ENCODE measurements around the gene DOCK9. TPM values are rescaled to one million over a fixed set of nuclear protein-coding genes. Genes with fewer than 3 reads are reported as not detected.

Gene DOCK9
- total RNA-seq, 4 donors from 2014 or later: 79.1 to 197 (median 107) TPM

DNA sequence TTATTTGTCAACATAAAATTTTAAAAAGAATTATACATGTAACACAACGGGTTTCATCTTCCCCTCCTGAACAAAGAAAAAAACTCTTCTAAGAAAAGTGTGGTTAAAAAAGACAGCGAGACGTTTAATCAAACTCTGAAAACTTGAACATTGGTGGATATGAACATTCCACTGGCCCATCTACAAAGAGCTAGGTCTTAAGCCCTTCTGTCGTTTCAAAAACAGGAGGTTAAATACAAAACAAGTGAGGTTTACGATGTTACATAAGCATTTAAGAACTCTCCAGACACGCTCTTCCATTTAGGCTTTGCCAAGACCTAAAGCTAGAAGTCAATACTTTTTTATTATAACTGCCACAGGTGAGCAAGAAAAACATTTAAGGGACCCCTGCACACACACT lies 9.4 kb upstream of the DOCK9 start:
- intact Hi-C loops (cut with DNase I; ENCODE audit: low total_unique reads): no loop called here
- no peak for TF ChIP-seq POLR2A (IDR thresholded peaks at IDR 0.05)
- TF ChIP-seq, protein P1, sequence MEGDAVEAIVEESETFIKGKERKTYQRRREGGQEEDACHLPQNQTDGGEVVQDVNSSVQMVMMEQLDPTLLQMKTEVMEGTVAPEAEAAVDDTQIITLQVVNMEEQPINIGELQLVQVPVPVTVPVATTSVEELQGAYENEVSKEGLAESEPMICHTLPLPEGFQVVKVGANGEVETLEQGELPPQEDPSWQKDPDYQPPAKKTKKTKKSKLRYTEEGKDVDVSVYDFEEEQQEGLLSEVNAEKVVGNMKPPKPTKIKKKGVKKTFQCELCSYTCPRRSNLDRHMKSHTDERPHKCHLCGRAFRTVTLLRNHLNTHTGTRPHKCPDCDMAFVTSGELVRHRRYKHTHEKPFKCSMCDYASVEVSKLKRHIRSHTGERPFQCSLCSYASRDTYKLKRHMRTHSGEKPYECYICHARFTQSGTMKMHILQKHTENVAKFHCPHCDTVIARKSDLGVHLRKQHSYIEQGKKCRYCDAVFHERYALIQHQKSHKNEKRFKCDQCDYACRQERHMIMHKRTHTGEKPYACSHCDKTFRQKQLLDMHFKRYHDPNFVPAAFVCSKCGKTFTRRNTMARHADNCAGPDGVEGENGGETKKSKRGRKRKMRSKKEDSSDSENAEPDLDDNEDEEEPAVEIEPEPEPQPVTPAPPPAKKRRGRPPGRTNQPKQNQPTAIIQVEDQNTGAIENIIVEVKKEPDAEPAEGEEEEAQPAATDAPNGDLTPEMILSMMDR (IDR thresholded peaks at IDR 0.05): no peak
- Histone ChIP-seq H3K9me3 (no peaks in the 10 kb centered on the region), H3K4me1 (no peaks in the 10 kb centered on the region), H3K36me3 (no peaks in the 10 kb centered on the region), H3K4me3 (no peak overlapping the region), H3K27me3 (no peaks in the 10 kb centered on the region), H3K27ac (no peak overlapping the region)
- no peak for DNase-seq

DNA sequence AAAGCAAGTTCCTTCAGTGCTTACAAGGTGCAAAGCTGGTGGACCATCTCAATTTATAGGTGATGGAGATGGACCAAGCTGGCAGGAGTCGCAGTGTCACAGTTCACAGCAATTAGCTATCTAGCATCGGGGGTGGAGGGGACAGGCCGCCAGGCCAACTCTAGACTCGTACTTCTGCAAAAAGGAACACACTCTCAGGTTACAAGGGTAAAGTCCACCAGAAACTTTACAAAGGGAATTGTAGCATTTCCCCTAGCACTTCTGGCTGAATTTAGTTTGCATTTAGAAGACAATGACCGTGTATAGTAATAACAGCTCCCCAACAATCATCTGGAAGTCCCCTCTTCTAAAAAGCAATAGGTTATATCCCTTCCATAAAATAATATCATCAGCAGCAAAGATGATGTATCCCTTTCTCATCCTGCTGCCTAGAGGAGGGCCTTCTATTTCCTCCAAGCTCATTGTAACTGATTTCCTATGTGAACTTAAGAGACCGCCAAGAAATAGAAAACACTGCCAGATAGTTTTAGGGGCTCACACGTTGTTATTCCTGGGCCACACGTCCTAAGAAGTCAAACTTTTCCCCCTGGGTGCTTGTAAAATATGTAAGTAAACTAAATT lies 8.5 kb upstream of the DOCK9 start:
- Histone ChIP-seq H3K27me3 (no peaks in the 10 kb centered on the region), H3K27ac (no peak overlapping the region), H3K4me3 (no peak overlapping the region), H3K9me3 (no peaks in the 10 kb centered on the region), H3K4me1 (no peaks in the 10 kb centered on the region), H3K36me3 (no peaks in the 10 kb centered on the region)
- DNase-seq: no peak
- TF ChIP-seq POLR2A (IDR thresholded peaks at IDR 0.05): no peak
- TF ChIP-seq, protein P1 (IDR thresholded peaks at IDR 0.05): no peak
- intact Hi-C loops (cut with DNase I; ENCODE audit: low total_unique reads): no loop called here

DNA sequence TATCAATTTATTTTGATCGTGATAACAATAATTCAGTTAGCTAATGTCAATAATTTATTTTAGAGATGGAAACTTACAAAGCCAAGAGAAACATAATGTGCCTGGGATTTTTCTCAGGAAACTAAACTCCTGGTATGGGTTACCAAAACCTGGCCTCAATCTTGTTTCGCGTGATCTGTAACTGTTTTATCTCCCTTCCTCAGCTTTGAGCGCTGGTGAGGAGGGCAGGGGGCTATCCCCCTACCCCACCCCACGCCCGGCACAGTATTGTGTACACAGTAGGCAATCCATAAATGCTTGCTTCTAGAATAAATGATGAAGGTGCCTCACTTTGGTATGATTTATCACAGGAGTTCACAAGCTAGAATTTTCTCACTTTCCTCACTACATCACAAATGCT lies 7.7 kb upstream of the DOCK9 start:
- no peaks in the 10 kb centered on the region for H3K27me3 ChIP-seq
- H3K9me3 ChIP-seq: no peaks in the 10 kb centered on the region
- H3K4me3 ChIP-seq: no peak overlapping the region
- H3K27ac ChIP-seq: no peak overlapping the region
- H3K36me3 ChIP-seq: no peaks in the 10 kb centered on the region
- no peaks in the 10 kb centered on the region for H3K4me1 ChIP-seq
- no peak for TF ChIP-seq POLR2A (IDR thresholded peaks at IDR 0.05)
- intact Hi-C loops (cut with DNase I; ENCODE audit: low total_unique reads): no loop called here
- no peak for DNase-seq

DNA sequence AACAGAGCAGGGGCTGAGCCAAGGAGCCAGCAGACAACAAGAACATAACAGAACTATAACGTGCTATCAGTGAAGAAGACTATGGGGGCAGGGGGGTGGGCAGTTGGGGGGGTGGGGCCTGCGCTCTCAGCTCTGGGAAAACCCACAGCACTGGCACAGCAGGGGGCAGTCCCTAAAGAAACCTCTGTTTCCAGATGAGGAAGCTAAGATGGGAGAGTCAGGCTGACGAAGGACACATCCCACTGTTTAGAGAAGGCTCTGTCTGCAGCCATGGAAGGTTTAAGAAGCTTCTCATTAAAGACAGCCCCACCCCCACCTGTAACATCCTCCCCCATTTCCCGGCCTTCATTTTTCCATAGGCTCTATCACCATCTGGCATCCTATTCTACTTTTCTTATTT lies 7.1 kb upstream of the DOCK9 start:
- intact Hi-C loops (cut with DNase I; ENCODE audit: low total_unique reads): no loop called here
- Histone ChIP-seq H3K27ac (no peak overlapping the region), H3K36me3 (no peaks in the 10 kb centered on the region), H3K27me3 (no peaks in the 10 kb centered on the region), H3K9me3 (no peaks in the 10 kb centered on the region), H3K4me3 (no peak overlapping the region), H3K4me1 (no peaks in the 10 kb centered on the region)
- no peak for DNase-seq
- TF ChIP-seq, protein P1 (IDR thresholded peaks at IDR 0.05): no peak
- TF ChIP-seq POLR2A (IDR thresholded peaks at IDR 0.05): no peak

DNA sequence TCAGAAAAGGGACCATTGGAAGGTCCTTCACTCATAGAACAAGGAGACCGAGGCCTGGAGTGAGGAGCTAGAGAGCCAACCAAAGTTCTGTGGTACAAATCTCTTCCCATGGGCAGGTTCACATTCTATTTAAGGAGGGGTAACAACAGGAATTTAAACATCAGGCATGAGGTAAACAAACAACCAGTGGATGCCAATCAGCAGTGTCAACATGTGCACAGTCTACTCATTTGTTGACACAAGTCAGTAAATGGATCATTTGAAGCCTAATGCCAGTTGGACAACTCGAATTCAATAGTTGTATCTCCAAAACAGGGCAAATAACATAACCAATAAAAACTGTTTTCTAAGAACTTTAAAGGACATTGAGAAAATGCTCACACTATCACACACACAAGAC lies 6.3 kb upstream of the DOCK9 start:
- no peak for DNase-seq
- Histone ChIP-seq H3K9me3 (no peaks in the 10 kb centered on the region), H3K4me1 (no peaks in the 10 kb centered on the region), H3K27ac (no peak overlapping the region), H3K4me3 (no peak overlapping the region), H3K27me3 (no peaks in the 10 kb centered on the region), H3K36me3 (no peaks in the 10 kb centered on the region)
- intact Hi-C loops (cut with DNase I; ENCODE audit: low total_unique reads): no loop called here
- TF ChIP-seq, protein P1 (IDR thresholded peaks at IDR 0.05): no peak
- TF ChIP-seq POLR2A (IDR thresholded peaks at IDR 0.05): no peak

DNA sequence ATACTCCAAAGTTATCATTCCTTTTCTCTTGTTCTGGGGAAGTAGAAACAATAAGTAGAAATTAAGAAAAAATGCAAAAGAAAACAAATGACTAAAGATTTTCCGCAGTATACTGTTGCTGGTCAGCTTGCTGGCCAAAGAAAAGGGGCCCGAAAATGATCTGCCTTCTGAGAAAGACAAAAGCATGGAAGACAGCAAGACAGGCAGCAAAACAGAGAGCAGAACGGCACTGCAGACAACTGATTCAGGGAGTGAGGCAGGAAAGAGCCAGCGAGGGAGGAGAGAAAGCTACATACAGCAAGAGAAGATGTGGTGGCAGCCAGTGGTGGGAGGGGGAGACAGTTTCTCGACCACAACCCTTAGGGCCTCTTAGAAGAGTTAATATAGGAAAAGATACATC lies 5.3 kb upstream of the DOCK9 start:
- intact Hi-C loops (cut with DNase I; ENCODE audit: low total_unique reads): no loop called here
- H3K27ac ChIP-seq: no peak overlapping the region
- H3K4me1 ChIP-seq: peaks cover 0 to 3% of the 10 kb centered on the region in 2 donors
- H3K9me3 ChIP-seq: no peaks in the 10 kb centered on the region
- no peaks in the 10 kb centered on the region for H3K27me3 ChIP-seq
- H3K4me3 ChIP-seq: no peak overlapping the region
- TF ChIP-seq, protein P1 (IDR thresholded peaks at IDR 0.05): no peak
- no peak for TF ChIP-seq POLR2A (IDR thresholded peaks at IDR 0.05)
- no peak for DNase-seq
- no peaks in the 10 kb centered on the region for H3K36me3 ChIP-seq

All from uterus (tissue), 4 donors.